NCI-H1092 (cell line): ENCODE measurements around the gene STMN3.
"Not testable (repeated sequence)": the region's sequence is repeated elsewhere in the genome, so short reads cannot be mapped to it uniquely, and the experiment has no call there.

Experiments used
- DNase-seq: peaks from one replicate; lab custom pipeline; 2025; lab: John Stamatoyannopoulos, UW

The STMN3 gene

GRCh38 chr20:63612276-63612931 is 40.8 kb downstream of the STMN3 start:
- no peak for DNase-seq

- no peak for DNase-seq
Observed at GRCh38 chr20:63611646-63612045, 41.6 kb downstream of the STMN3 start.

DNA sequence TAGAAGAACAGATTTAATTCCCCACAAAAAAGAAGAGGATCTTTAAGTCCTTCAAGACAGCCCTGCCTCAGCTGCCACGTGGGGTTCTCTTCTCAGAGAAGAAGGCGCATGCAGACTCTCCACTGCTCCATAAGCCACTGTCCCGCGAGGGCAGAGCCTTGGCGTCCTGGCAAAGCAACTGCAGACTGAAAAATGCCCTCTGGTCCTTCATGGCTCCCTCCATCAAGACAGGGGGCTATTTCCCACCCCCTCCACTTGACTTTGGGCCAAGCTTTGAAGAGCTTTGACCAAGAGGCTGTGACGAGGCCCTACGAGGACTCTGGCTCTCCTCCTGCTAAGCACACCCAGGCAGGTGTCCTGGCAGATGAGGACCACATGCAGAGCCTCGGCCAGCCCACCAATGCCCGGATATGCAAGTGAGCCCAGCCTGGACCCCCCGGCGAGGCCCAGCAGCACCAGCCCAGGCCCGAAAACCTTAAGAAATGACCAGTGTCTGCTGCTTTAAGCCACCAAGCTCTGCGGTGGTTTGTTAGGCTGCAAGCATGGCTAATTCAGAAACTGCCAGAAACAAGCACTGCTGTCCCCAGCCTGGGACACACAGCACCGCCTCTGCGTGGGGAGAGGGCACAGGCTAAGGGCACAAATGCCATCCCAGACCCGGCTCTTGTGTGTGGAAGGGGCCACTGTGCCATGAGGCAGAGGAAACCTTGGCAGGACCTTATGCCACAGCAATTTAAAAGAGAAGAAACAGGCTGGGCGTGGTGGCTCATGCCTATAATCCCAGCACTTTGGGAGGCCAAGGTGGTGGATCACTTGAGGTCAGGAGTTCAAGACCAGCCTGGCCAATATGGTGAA is 42.4 kb downstream of the STMN3 start:
- no peak for DNase-seq

- no peak for DNase-seq
Observed at GRCh38 chr20:63606686-63607085, 46.5 kb downstream of the STMN3 start.

DNA sequence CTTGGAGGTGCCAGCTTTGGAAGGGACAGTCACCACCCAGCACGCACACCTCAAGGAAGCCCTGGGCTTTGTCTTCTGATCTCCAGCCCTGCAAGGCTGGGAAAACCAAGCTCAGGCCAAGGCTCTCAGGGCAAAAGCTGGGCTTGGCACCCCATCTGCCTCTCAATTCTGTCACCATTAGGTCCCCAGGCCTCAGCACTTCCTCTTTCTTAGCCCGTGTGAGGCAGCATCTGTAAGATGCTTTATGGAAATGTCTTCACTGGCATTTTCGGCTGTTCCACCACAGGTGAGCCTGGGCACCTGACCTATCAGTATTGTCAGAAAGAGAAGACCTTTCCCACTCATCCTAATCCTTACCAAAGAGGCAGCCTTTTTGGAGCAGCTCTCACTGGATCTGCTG is 50.9 kb downstream of the STMN3 start:
- no peak for DNase-seq

- not testable (repeated sequence) for DNase-seq
Observed at GRCh38 chr20:63601679-63602078, 51.5 kb downstream of the STMN3 start.

GRCh38 chr20:63599396-63600050 is 53.7 kb downstream of the STMN3 start:
- no peak for DNase-seq

DNA sequence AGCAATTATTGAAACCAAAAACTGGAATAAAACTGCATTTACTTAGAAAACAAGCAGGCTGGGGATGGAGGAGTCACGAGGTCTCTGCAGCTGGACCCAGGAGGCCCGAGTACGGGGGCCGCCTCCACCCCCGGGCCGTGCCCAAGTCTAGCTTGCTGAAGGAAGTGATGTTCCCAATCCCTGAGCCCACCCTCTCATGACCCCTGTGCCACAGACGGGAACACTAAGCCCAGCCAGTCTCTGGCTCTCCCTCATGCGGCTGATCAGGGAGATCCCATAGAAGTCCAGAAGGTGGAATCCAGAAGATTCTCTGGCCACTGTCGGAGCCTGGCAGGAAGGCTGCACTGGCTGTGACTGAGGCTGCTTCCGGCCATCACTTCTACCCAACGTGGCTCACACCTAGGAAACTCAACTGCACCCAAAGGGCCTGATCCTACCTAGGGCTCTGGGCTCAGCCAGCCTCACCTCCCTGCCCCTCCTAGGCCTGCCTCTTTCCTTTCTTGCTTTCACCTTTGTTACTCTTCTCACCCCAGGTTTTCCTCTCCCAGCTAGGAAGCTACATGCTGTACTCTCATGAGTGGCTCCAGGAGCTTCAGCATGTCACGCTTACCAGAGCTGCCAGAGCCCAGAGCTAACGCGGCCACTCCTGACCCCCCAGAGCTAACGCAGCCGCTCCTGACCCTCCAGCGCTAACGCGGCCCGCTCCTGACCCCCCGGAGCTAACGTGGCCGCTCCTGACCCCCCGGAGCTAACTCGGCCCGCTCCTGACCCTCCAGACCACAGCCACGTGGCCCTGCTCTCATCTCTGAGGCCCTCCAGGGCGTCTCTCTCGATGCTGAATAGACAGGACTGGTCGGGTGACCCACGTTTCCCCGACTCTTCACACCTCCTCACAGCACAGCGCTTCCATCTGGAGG is 54.5 kb downstream of the STMN3 start:
- no peak for DNase-seq

DNA sequence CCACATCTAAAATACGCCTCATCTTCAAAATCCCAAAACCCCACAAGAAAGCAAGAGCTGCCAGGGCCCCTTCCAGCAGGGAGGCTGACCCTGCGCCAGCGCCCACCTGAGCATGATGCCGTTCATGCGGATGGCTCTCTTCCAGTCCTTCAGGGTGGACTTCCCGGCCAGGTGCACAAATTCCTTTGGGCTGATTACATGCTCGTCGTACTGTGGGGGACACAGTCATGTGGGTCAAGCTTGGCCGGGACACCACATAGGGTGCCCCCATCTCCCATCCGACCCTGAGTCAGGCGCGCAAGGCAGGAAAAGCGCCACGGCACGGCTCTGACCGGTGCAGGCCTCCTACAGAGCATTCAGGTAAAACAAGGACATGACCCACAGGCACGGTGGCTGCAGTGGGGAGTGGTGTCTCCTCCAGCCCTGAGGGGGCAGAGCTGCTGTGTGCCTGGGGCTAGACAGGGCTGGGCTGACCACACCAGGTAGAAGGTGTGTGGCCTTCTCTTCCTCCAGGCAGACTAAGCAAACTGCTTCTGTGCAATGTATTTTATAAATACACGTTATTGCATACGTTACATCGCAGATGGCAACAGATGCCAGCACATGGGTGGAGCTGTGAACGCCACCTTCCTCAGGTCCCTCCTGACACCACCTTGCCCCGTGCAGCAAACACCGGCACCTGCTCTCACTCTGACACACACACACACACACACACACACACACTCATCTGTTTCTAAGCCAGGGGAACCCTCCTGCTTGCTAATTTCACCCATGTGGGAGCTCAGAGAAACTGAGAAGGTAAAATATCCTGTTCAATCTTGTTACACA is 55.4 kb downstream of the STMN3 start:
- DNase-seq, result no peak

- DNase-seq, result no peak
Observed at GRCh38 chr20:63596423-63596822, 56.8 kb downstream of the STMN3 start.

DNA sequence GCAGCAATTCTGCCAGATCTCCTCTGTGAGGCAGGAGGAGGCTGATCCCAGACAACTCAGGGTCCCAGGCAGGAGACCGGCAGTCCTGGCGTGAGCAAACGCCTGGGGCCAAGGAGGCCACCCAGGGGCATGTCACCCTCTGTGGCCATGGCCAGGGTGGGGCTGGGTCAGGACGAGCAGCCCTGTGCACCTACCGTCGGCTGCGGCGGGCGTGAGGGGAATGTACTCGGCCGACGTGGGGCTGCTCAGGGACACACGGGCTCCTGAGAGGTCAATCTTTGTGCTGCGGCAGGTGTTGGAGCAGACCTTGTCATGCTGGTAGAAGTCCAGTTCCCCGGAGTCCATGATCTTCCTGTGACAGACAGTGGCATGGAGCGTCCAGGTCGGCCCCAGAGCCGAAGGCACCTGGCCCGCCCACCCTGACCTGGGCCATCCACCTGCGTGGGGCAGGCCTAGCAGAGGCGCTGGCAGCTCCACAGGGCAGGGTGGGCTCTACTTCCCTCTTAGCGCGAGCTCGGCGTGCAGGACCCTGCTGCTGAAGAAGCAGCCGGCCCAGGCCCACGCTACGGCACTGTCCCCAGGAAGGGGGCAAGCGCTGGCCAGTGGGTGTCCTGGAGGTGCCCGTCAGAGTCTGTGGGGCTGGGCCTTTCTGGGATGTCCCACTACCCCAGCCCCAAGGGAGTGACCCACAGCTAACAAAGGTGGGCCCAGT is 57.7 kb downstream of the STMN3 start:
- DNase-seq, result no peak

DNA sequence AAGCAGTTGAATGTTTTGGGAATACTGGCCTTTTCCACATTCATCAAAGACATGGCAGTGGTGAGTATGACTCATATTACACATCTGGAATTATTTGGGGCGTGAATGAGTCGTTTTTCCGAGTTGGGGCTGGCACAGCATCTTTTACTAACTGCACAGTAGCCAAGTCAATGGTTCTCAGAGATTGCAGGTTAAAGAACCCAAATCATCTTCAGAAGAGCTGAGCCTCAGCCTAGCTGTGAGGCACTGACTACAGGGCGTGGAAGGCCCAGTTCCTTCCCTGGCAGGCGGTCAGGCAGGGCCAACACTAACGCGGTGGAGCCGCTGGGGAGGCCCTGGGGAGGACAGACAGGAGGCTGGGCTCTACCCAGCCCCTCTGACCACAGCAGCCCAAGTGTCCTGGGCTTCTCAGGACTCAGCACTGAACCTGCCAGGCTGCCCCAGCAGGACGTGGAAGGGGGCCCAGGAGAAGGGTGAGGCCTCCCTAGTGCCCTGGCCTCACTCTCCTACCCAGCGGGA is 59.1 kb downstream of the STMN3 start:
- DNase-seq, result no peak

DNA sequence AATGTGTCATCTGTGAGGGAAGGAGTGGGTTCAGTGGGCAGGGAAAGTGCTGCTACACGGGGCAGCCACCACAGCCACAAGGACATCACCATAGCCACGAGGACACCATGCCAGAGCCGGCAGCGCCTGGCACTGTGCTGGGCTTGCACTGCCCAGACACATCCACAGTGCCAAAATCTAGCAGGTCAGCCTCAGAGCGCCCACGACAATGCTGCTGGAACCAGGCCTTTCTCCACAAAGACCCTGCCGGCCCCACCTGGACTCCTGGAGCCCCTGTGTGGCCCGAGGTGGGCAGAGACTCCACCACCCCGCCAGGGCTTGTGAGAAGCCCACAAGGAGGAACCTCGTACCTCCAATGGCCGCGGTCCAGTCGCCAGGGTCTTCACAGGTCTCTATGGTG is 60.6 kb downstream of the STMN3 start:
- no peak for DNase-seq

GRCh38 chr20:63591786-63592355 is 61.4 kb downstream of the STMN3 start:
- DNase-seq, result no peak

- no peak for DNase-seq
Observed at GRCh38 chr20:63591147-63591533, 62.1 kb downstream of the STMN3 start.

DNA sequence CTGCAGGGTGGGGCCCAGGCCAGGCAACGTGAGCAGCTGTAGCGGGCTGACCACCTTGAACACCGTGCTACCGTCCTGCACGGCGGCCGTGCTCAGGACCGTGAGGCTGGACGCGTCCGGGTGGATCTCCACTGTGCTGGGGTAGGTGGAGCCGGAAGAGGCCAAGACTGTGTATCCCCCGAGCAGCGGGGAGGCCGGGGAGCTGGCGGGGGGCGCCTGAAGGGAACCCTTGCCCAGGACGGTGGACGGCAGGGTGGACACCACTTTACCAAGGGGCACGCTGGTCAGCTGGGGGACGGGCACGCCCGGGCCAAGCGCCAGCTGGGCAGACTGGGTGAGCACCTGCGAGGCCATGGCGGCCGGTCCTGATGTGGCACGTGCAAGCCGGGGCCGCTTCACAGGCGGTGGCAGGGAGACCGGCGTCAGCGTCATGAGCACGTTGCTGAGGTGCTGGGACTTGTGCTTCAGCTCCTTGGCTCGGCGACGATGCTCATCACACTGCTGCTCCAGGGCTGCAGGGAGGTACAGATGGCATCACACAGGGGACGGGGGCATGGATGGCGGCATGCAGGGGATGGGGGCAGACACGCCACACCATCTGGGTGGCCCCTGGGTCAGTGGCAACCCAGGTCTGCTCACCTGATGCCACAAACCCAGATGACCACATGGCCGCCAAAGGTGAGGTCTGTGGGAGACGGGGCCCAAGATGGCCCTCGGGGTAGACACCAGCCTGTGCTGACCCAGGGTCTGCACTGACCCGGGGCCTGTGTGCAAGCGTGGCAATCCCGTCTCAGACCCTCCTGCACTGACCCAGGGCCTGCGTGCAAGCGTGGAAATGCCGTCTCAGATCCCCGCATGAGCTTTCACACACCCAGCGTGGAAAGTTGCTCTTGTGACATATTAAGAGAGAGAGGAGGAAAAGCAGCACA is 62.7 kb downstream of the STMN3 start:
- DNase-seq, result no peak
